Skeletal muscle satellite cell (primary cell): ENCODE data around the gene COPZ2. TPM values are rescaled to one million over a fixed set of nuclear protein-coding genes. Genes with fewer than 3 reads are reported as not detected.

ENCODE experiments used
- H3K27me3 ChIP-seq: 2 replicates; pipeline ENCODE4 v1.7.0; 2013; ENCODE audit warnings: low read length; ENCODE audit not compliant: control insufficient read depth, insufficient read depth
- H3K36me3 ChIP-seq: 2 replicates; pipeline ENCODE4 v1.7.0; 2013; ENCODE audit warnings: mild to moderate bottlenecking, control low read depth, low read length; ENCODE audit not compliant: insufficient read depth
- H3K4me1 ChIP-seq: 2 replicates; pipeline ENCODE4 v1.7.0; 2013; ENCODE audit warnings: low read length; ENCODE audit not compliant: control insufficient read depth, insufficient read depth
- H3K4me2 ChIP-seq: 2 replicates; pipeline ENCODE4 v1.7.0; 2013; ENCODE audit warnings: mild to moderate bottlenecking, low read length
- H3K4me3 ChIP-seq: 2 replicates; pipeline ENCODE4 v1.7.0; 2013; ENCODE audit warnings: low read length
- H3K9ac ChIP-seq: 2 replicates; pipeline ENCODE4 v1.7.0; 2013; ENCODE audit warnings: mild to moderate bottlenecking, low read depth, low read length, moderate library complexity
- H3K9me3 ChIP-seq: replicated peaks from 2 replicates; pipeline ENCODE4 v1.7.0; 2013; ENCODE audit warnings: mild to moderate bottlenecking, control low read depth, low read length
- small RNA-seq: library from RNA; depleted of rRNA; stranded (forward); fragments of <200 nt; gene quantifications from one replicate; pipeline ENCODE3, GENCODE V24; 2012

Gene COPZ2

GRCh38 chr17:47978324-47978723, 59.3 kb downstream of the COPZ2 start:
- Histone ChIP-seq H3K27me3 (no peaks in the 10 kb centered on the region), H3K9ac (no peak overlapping the region), H3K36me3 (peaks cover 51% of the 10 kb centered on the region), H3K9me3 (no peaks in the 10 kb centered on the region), H3K4me3 (no peak overlapping the region), H3K4me2 (no peak overlapping the region), H3K4me1 (no peaks in the 10 kb centered on the region)

Small RNA genes lying within 50 kb of the gene (small RNA-seq; reads per million reads assigned to genes)
- gene AC004477.2: not detected
- gene MIR152: 370 reads per million, percentile 98 among the genes with 10 or more reads in this experiment
